Left lung (tissue), 10 donors: ENCODE results near the gene CHST8. TPM values are rescaled to one million over a fixed set of nuclear protein-coding genes. Genes with fewer than 3 reads are reported as not detected.

Source experiments
- ATAC-seq: fragments of 200-7000 bp; cut with Tn5 transposase; one replicate; pipeline ENCODE4 v1.9.1; 2020; ENCODE audit warnings: moderate library complexity
- DNase-seq, 4 donors: peaks; one replicate each; pipeline ENCODE4 v3.0.0-alpha.2; 2013 to 2020
- H3K27ac ChIP-seq, 2 donors: fragments of 200-600 bp; sonication (generic) in 1 of 2; one replicate each; pipeline versions ENCODE4 v1.5.0 to v1.8.0; 2020 to 2021
- H3K27me3 ChIP-seq, 2 donors: fragments of 200-600 bp; sonication (generic) in 1 of 2; one replicate each; pipeline versions ENCODE4 v1.5.0 to v1.8.0; 2020 to 2021
- H3K36me3 ChIP-seq, 2 donors: fragments of 200-600 bp; sonication (generic) in 1 of 2; one replicate each; pipeline versions ENCODE4 v1.5.0 to v1.8.0; 2020 to 2021
- H3K4me1 ChIP-seq, 2 donors: fragments of 200-600 bp; one replicate each; pipeline ENCODE4 v1.8.0; 2021
- H3K4me3 ChIP-seq, 2 donors: fragments of 200-600 bp; sonication (generic) in 1 of 2; one replicate each; pipeline versions ENCODE4 v1.5.0 to v1.8.0; 2020 to 2021; ENCODE audit warnings: mild to moderate bottlenecking in 1 of 2
- H3K9me3 ChIP-seq, 2 donors: fragments of 200-600 bp; sonication (generic) in 1 of 2; one replicate each; pipeline versions ENCODE4 v1.5.0 to v1.8.0; 2020 to 2021
- intact Hi-C, 2 donors: fragments of 100-400 bp; cut with DNase I; formaldehyde crosslinking; loops; one replicate each; pipeline versions ENCODE4 v1.11.2 to v1.14.2; 2022
- polyA plus RNA-seq, 6 donors: library from polyadenylated mRNA; unstranded; fragments of 120-200 nt; gene quantifications; one replicate each; pipeline ENCODE4 v1.2.1, GENCODE V29; 2013; ENCODE audit not compliant: insufficient read length in 6 of 6
- total RNA-seq, 2 donors: library from RNA; stranded (reverse); fragmentation: NEBNext Ultra II Directional; extraction: Animal tissue kit (Norgen Biotek cat#: 25700); gene quantifications; one replicate each; pipeline ENCODE4 v1.2.1, GENCODE V29; 2021
- TF ChIP-seq, protein P1 (sequence below), 2 donors: fragments of 200-600 bp; sonication (generic) in 1 of 2; IDR thresholded peaks; one replicate each; pipeline versions ENCODE4 v1.5.0 to v1.8.0; 2021; ENCODE audit warnings: antibody characterized with exemption in 2 of 2
- donor health status: DM: no; HTN: yes; CAD: no.
- donor health status: DM: no; HTN: no; CAD: no.

Gene CHST8
- total and polyA plus RNA-seq, 8 donors: 0.24 to 0.47 TPM; not detected in 6

DNA sequence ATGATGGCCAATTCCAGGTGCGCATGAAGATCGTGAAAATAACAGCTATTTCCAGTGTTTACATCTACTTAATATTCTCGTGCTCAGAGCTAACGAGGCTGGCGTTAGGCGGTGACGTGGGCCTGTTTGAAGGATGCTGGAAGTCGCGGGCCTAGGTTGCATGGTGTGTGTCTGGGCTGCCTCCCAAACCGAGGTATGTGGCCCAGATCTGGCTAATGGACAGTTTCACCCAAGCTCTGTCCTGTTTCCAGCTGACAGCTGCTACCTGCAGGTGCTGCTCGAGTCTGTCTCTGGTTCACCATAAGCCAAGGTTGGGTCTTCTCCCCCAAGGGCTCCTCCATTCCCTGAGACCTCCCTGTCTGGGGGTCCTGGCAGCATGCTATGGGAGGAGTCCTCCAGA is 134.4 kb downstream of the CHST8 start:
- no peaks in the 10 kb centered on the region for H3K36me3 ChIP-seq
- H3K27ac ChIP-seq: no peak overlapping the region
- no peaks in the 10 kb centered on the region for H3K9me3 ChIP-seq
- ATAC-seq (no peak), DNase-seq (no peak)
- H3K4me1 ChIP-seq: no peaks in the 10 kb centered on the region
- TF ChIP-seq, protein P1, sequence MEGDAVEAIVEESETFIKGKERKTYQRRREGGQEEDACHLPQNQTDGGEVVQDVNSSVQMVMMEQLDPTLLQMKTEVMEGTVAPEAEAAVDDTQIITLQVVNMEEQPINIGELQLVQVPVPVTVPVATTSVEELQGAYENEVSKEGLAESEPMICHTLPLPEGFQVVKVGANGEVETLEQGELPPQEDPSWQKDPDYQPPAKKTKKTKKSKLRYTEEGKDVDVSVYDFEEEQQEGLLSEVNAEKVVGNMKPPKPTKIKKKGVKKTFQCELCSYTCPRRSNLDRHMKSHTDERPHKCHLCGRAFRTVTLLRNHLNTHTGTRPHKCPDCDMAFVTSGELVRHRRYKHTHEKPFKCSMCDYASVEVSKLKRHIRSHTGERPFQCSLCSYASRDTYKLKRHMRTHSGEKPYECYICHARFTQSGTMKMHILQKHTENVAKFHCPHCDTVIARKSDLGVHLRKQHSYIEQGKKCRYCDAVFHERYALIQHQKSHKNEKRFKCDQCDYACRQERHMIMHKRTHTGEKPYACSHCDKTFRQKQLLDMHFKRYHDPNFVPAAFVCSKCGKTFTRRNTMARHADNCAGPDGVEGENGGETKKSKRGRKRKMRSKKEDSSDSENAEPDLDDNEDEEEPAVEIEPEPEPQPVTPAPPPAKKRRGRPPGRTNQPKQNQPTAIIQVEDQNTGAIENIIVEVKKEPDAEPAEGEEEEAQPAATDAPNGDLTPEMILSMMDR (IDR thresholded peaks at IDR 0.05): no peak
- H3K27me3 ChIP-seq: peaks cover 0 to 17% of the 10 kb centered on the region in 2 donors
- no peak overlapping the region for H3K4me3 ChIP-seq
- intact Hi-C loops: no loop called here

DNA sequence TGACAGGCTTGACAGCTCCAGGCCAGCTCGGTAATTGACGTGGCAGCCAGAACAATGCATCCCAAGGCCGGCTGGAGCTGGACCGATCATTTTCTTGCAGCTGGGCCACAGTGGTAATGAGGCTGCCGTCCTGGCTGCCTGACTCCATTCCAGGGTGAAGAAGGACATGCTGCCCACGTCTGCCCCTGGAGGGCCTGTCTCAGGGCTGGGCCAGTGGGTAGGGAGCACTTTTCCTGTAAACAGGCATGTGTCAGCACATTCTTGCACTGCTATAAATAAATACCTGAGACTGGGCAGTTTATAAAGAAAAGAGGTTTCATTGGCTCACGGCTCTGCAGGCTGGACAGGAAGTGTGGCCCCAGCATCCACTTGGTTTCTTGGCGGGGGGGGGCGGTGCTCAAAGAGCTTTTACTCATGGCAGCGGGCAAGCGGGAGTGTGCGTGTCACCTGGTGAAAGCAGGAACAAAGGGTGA is 136.8 kb downstream of the CHST8 start:
- TF ChIP-seq, protein P1 (IDR thresholded peaks at IDR 0.05): no peak
- Histone ChIP-seq H3K4me3 (no peak overlapping the region), H3K9me3 (no peaks in the 10 kb centered on the region), H3K27ac (peak overlapping the region in 1 of 2 donors; percentile 48), H3K36me3 (no peaks in the 10 kb centered on the region), H3K27me3 (peaks cover 0 to 23% of the 10 kb centered on the region in 2 donors), H3K4me1 (no peaks in the 10 kb centered on the region)
- peak in 1 of 4 donors; percentile 63 for DNase-seq
- intact Hi-C loops: no loop called here
- ATAC-seq: peak; percentile 95

DNA sequence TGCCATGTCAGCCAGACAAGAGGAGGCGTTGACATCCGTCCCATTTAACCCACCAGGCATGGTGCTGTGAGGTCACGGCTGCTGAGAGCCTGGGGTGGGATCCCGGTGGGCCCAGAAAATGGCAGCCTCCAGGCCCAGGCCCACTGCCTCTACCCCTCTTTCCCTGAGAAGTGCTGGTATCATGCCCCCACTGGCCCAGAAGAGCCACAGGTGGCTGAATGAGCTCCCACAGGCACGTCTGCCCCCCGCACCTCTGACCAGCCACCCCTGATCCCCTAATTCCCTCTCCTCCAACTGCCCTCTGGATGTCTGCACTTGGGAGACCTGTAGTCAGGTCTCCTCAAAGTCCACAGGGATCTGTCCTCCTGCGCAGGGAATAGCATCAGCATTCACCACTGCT is 137.6 kb downstream of the CHST8 start:
- no peak for DNase-seq

DNA sequence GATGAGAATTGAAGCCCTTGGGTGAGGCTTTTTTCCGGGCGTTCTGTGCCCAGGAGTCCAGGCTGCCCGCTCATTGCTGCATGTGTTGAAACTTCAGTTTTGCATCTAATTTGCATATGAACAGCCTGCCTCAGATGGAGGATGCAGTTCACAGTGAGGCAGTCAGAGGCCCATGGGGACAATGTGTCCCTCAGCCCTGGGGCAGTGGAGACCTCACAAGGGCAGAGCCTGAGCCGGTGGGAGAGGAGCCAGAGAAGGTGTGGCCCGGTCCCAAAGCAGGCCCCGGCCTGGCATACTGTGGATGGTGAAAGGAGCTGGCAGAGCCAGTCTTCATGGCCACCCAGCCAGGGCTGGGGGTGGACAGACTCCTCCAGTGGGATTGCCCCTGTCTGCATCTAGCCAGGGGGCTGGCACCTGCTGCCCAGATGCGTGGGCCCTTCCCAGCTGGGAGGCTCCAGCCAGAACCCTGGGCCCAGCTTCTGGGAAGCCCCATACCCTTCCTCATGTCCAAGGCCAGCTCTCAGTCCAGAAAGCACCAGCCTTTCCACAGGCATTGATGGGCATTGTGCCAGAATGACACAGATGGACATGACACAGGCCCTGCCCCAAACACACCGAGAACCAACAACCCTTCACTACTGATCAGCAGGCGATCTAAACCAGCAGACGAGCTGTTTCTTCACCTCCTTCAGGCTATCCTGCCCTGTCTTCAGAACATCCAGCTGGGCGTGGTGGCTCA is 142.0 kb downstream of the CHST8 start:
- no peak for DNase-seq
- TF ChIP-seq, protein P1 (IDR thresholded peaks at IDR 0.05): no peak
- no peak for ATAC-seq

More for the DNA sequence above, 137.6 kb downstream of the CHST8 start:
- Histone ChIP-seq H3K4me3 (no peak overlapping the region), H3K9me3 (no peaks in the 10 kb centered on the region), H3K27me3 (peaks cover 0 to 19% of the 10 kb centered on the region in 2 donors), H3K27ac (no peak overlapping the region), H3K36me3 (no peaks in the 10 kb centered on the region), H3K4me1 (no peaks in the 10 kb centered on the region)
- no peak for ATAC-seq
- intact Hi-C loops: no loop called here
- TF ChIP-seq, protein P1 (IDR thresholded peaks at IDR 0.05): no peak

DNA sequence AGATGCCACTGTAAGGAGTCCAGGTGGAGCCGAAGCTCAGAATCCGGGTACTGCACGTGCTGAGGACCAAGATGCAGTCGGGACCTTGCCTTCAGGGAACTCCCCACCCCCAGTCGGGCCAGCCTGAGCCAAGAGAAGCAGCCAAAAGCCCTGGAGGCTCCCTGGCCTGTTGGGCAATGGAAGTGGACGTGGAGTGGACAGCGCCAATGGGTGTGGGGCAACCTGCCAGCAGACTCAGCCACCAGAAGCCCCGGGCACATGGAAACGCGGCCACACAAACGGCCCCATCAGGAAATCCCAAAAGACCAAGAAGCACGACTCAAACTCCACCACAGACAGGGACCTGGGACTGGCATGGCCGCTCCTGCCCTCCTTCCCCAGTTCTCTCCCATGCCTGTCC is 144.9 kb downstream of the CHST8 start:
- ATAC-seq: no peak
- DNase-seq: no peak
- no peak overlapping the region for H3K27ac ChIP-seq
- intact Hi-C loops: loop anchor here in 1 of 2 donors (10.0 kb wide), 1 partner anchor 632 kb away; the partner anchor contains the start of gene WDR88
- H3K27me3 ChIP-seq: peaks cover 0 to 59% of the 10 kb centered on the region in 2 donors
- H3K9me3 ChIP-seq: no peaks in the 10 kb centered on the region
- no peaks in the 10 kb centered on the region for H3K4me1 ChIP-seq
- H3K4me3 ChIP-seq: no peak overlapping the region
- H3K36me3 ChIP-seq: no peaks in the 10 kb centered on the region
- TF ChIP-seq, protein P1 (IDR thresholded peaks at IDR 0.05): no peak

More for the DNA sequence above, 142.0 kb downstream of the CHST8 start:
- intact Hi-C loops: loop anchor here in 1 of 2 donors (10.0 kb wide), 1 partner anchor 629 kb away; the partner anchor contains the start of gene WDR88
- Histone ChIP-seq H3K27me3 (peaks cover 0 to 31% of the 10 kb centered on the region in 2 donors), H3K27ac (no peak overlapping the region), H3K4me3 (no peak overlapping the region), H3K4me1 (no peaks in the 10 kb centered on the region), H3K36me3 (no peaks in the 10 kb centered on the region), H3K9me3 (no peaks in the 10 kb centered on the region)
